PC-9 (cell line): Measurements from ENCODE around the gene ATP6V1G3. TPM values are rescaled to one million over a fixed set of nuclear protein-coding genes. Genes with fewer than 3 reads are reported as not detected.

ENCODE experiments used
- BruUV-seq: library from RNA; stranded (reverse); fragments of 400-500 nt; replicated peaks from 2 replicates; lab custom pipeline; 2021; lab: Mats Ljungman, UMichigan
- CTCF ChIA-PET: fragments of 300-600 bp; sonication (Branson Sonifier 250); formaldehyde crosslinking; loops from one replicate; lab custom pipeline; 2022; ENCODE audit warnings: antibody characterized with exemption; lab: Charles Lee
- POLR2A ChIA-PET: fragments of 300-600 bp; sonication (Branson Sonifier 250); formaldehyde crosslinking; loops from one replicate; lab custom pipeline; 2022; ENCODE audit warnings: antibody characterized with exemption; ENCODE audit not compliant: unreplicated experiment; lab: Charles Lee
- DNase-seq, 2 experiments: peaks; one replicate each; pipeline versions ENCODE4 v3.0.0 to v3.0.0-alpha.2; 2015 to 2022; ENCODE audit warnings: mixed read lengths in 1 of 2
- H2AFZ ChIP-seq: fragments of 200-600 bp; sonication (generic); 2 replicates; pipeline ENCODE4 v1.8.1; 2017; ENCODE audit warnings: antibody characterized with exemption
- H3F3A ChIP-seq: fragments of 200-600 bp; sonication (generic); 2 replicates; pipeline ENCODE4 v1.8.1; 2017; ENCODE audit warnings: antibody characterized with exemption, mild to moderate bottlenecking, low read depth; ENCODE audit not compliant: insufficient read depth
- H3K27ac ChIP-seq: fragments of 200-600 bp; sonication (generic); 2 replicates; pipeline ENCODE4 v1.6.1; 2016; ENCODE audit warnings: mixed run types
- H3K27me3 ChIP-seq: fragments of 200-600 bp; sonication (generic); 2 replicates; pipeline ENCODE4 v1.6.1; 2016; ENCODE audit warnings: low read depth, mixed run types; ENCODE audit not compliant: insufficient read depth
- H3K36me3 ChIP-seq: fragments of 200-600 bp; sonication (generic); 2 replicates; pipeline ENCODE4 v1.6.1; 2016; ENCODE audit warnings: low read depth, mixed run types
- H3K4me1 ChIP-seq: fragments of 200-600 bp; sonication (generic); replicated peaks from 2 replicates; pipeline ENCODE4 v1.6.1; 2016; ENCODE audit warnings: mixed run types; ENCODE audit not compliant: insufficient read depth
- H3K4me2 ChIP-seq: fragments of 200-600 bp; sonication (generic); 2 replicates; pipeline ENCODE4 v1.6.1; 2017; ENCODE audit warnings: mixed run types
- H3K4me3 ChIP-seq: fragments of 200-600 bp; sonication (generic); 2 replicates; pipeline ENCODE4 v1.6.1; 2016; ENCODE audit warnings: mixed run types
- H3K79me2 ChIP-seq: fragments of 200-600 bp; sonication (generic); 2 replicates; pipeline ENCODE4 v1.6.1; 2017; ENCODE audit warnings: low read depth, mixed run types
- H3K9me2 ChIP-seq: fragments of 200-600 bp; sonication (generic); 2 replicates; pipeline ENCODE4 v1.8.1; 2017; ENCODE audit warnings: mild to moderate bottlenecking; ENCODE audit not compliant: insufficient read depth
- H3K9me3 ChIP-seq: fragments of 200-600 bp; sonication (generic); 2 replicates; pipeline ENCODE4 v1.8.1; 2016; ENCODE audit warnings: low read depth; ENCODE audit not compliant: insufficient read depth
- H4K20me1 ChIP-seq: fragments of 200-600 bp; sonication (generic); 2 replicates; pipeline ENCODE4 v1.8.1; 2017; ENCODE audit not compliant: insufficient read depth
- EZH2 ChIP-seq: fragments of 200-600 bp; sonication (generic); IDR thresholded peaks from 2 replicates; pipeline ENCODE4 v1.8.0; 2017; ENCODE audit warnings: antibody characterized with exemption, low read depth
- intact Hi-C: fragments of 100-400 bp; cut with micrococcal nuclease; formaldehyde crosslinking; loops from one replicate; pipeline ENCODE4 v1.10.0; 2022; ENCODE audit not compliant: unreplicated experiment
- total RNA-seq: library from RNA; stranded (reverse); gene quantifications from 2 replicates; pipeline ENCODE4 v1.2.3, GENCODE V29; 2021
- TF ChIP-seq, protein P1 (sequence below): fragments of 200-600 bp; sonication (generic); conservative IDR thresholded peaks from 2 replicates; pipeline ENCODE4 v1.6.1; 2017; ENCODE audit warnings: mixed run types, antibody characterized with exemption, mild to moderate bottlenecking, moderate library complexity

ATP6V1G3 gene
- total RNA-seq, 1 experiment from 2014 or later, result not detected

DNA sequence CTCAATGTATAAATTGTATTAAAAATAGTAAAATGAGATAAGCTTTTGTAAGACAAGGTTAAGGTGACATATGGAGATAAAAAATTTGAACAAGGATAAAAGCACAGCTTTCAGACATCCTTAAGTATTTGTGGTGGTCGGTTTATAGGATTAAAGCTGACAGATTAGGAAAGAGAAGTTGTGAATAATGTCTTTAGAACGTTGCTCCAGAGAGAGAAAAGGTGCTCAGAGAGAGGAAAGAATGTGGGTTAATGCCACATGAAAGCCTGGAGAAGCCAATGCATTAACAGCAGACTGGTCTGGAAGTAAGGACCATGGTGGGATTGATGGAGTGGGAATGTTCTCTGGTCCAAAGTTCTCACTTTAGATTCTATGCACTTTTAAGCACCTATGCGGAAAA, 44.8 kb downstream of the ATP6V1G3 start:
- Histone ChIP-seq H3K79me2 (no peaks in the 10 kb centered on the region), H3K27ac (no peak overlapping the region), H3K36me3 (no peaks in the 10 kb centered on the region), H3K4me1 (peaks cover 41% of the 10 kb centered on the region), H3F3A (peaks cover 8% of the 10 kb centered on the region; the same call in 1 of the 2 replicates), H3K4me3 (no peak overlapping the region), H2AFZ (no peak overlapping the region), H3K9me2 (no peaks in the 10 kb centered on the region), H4K20me1 (no peaks in the 10 kb centered on the region), H3K9me3 (no peaks in the 10 kb centered on the region), H3K4me2 (no peak overlapping the region), H3K27me3 (no peaks in the 10 kb centered on the region)
- no TSS peak for BruUV-seq
- CTCF ChIA-PET, result interaction anchor here (0.6 kb wide), 1 partner anchor 339 kb away, joined by 4 read pairs; no protein-coding TSS in a partner anchor
- no peak for TF ChIP-seq EZH2
- TF ChIP-seq, protein P1, sequence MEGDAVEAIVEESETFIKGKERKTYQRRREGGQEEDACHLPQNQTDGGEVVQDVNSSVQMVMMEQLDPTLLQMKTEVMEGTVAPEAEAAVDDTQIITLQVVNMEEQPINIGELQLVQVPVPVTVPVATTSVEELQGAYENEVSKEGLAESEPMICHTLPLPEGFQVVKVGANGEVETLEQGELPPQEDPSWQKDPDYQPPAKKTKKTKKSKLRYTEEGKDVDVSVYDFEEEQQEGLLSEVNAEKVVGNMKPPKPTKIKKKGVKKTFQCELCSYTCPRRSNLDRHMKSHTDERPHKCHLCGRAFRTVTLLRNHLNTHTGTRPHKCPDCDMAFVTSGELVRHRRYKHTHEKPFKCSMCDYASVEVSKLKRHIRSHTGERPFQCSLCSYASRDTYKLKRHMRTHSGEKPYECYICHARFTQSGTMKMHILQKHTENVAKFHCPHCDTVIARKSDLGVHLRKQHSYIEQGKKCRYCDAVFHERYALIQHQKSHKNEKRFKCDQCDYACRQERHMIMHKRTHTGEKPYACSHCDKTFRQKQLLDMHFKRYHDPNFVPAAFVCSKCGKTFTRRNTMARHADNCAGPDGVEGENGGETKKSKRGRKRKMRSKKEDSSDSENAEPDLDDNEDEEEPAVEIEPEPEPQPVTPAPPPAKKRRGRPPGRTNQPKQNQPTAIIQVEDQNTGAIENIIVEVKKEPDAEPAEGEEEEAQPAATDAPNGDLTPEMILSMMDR, result no peak
- POLR2A ChIA-PET, result interaction anchor here (0.7 kb wide), 1 partner anchor 1398 kb away, joined by 3 read pairs; no protein-coding TSS in a partner anchor
- intact Hi-C loops, result loop anchor here (1.0 to 2.0 kb wide), 2 partner anchors 162 to 187 kb away; no protein-coding TSS in a partner anchor
- DNase-seq, result no peak

GRCh38 chr1:198494658-198495103, 45.8 kb downstream of the ATP6V1G3 start:
- intact Hi-C loops, result no loop called here
- no TSS peak for BruUV-seq
- Histone ChIP-seq H3K9me2 (no peaks in the 10 kb centered on the region), H3F3A (peaks cover 8% of the 10 kb centered on the region; the same call in 1 of the 2 replicates), H3K4me3 (no peak overlapping the region), H3K4me2 (no peak overlapping the region), H3K4me1 (peaks cover 41% of the 10 kb centered on the region), H3K27me3 (no peaks in the 10 kb centered on the region), H2AFZ (no peak overlapping the region), H3K27ac (no peak overlapping the region), H3K9me3 (no peaks in the 10 kb centered on the region), H4K20me1 (no peaks in the 10 kb centered on the region), H3K36me3 (no peaks in the 10 kb centered on the region), H3K79me2 (no peaks in the 10 kb centered on the region)
- CTCF ChIA-PET, result no interaction called here
- POLR2A ChIA-PET, result no interaction called here
- no peak for TF ChIP-seq EZH2
- TF ChIP-seq, protein P1, result no peak
- no peak for DNase-seq

DNA sequence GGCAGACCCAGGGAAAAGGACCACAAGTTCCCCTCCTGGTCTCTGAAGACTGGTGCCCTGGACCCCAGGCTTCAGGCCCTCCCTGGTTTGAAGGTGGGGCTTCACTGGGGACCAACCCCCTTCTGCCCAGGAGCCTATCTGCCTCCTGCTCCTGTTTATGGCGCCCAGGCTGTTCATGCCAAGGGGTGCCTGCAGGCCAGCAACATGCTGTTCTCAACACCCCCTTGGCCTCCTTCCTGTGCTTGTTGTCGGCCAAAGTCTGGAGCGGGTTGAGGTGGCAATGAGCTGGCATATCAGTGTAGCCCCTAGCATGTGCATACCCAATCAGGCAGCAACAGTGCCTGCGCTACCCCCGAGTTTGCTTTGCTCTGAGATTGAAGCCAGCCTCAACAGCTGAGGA, 46.3 kb downstream of the ATP6V1G3 start:
- Histone ChIP-seq H2AFZ (no peak overlapping the region), H3K4me3 (no peak overlapping the region), H3K36me3 (no peaks in the 10 kb centered on the region), H3K27me3 (no peaks in the 10 kb centered on the region), H3K79me2 (no peaks in the 10 kb centered on the region), H3K27ac (no peak overlapping the region), H3F3A (peaks cover 8% of the 10 kb centered on the region; the same call in 1 of the 2 replicates), H4K20me1 (no peaks in the 10 kb centered on the region), H3K9me2 (no peaks in the 10 kb centered on the region), H3K4me1 (peaks cover 39% of the 10 kb centered on the region), H3K4me2 (no peak overlapping the region), H3K9me3 (no peaks in the 10 kb centered on the region)
- no TSS peak for BruUV-seq
- TF ChIP-seq, protein P1, result no peak
- TF ChIP-seq EZH2, result no peak
- ChIA-PET POLR2A (interaction anchor here (0.6 kb wide), 1 partner anchor 201 kb away, joined by 3 read pairs; no protein-coding TSS in a partner anchor), CTCF (no interaction called here)
- DNase-seq, result no peak
- intact Hi-C loops, result no loop called here
